ENCODE measurements around the gene SRSF3.

DNA sequence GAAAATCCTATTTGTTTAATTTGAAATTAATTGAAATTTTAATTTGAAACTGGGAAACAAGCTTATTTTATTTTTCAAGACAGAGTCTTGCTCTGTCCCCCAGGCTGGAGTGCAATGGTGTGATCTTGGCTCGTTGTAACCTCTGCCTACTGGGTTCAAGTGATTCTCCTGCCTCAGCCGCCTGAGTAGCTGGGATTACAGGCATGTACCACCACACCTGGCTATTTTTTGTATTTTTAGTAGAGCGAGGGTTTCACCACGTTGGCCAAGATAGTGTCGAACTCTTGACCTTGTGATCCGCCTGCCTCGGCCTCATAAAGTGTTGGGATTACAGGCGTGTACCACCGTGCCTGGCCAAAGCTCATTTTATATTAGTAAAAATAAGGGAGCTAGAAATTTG lies 4.2 kb downstream of the SRSF3 start:
- TF ChIP-seq, protein P1, sequence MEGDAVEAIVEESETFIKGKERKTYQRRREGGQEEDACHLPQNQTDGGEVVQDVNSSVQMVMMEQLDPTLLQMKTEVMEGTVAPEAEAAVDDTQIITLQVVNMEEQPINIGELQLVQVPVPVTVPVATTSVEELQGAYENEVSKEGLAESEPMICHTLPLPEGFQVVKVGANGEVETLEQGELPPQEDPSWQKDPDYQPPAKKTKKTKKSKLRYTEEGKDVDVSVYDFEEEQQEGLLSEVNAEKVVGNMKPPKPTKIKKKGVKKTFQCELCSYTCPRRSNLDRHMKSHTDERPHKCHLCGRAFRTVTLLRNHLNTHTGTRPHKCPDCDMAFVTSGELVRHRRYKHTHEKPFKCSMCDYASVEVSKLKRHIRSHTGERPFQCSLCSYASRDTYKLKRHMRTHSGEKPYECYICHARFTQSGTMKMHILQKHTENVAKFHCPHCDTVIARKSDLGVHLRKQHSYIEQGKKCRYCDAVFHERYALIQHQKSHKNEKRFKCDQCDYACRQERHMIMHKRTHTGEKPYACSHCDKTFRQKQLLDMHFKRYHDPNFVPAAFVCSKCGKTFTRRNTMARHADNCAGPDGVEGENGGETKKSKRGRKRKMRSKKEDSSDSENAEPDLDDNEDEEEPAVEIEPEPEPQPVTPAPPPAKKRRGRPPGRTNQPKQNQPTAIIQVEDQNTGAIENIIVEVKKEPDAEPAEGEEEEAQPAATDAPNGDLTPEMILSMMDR (IDR thresholded peaks at IDR 0.05) = no peak
- TF ChIP-seq EP300 (IDR thresholded peaks at IDR 0.05) = no peak
- no peak for TF ChIP-seq POLR2AphosphoS5 (IDR thresholded peaks at IDR 0.05)
- no peak for TF ChIP-seq POLR2A (IDR thresholded peaks at IDR 0.05)

Data from upper lobe of left lung (tissue), 4 donors.